Transverse colon (tissue), 3 donors: ENCODE results near the gene CD1B.

Experiments
- POLR2A ChIP-seq: fragments of 450-650 bp; IDR thresholded peaks from one replicate; pipeline ENCODE4 v1.6.1; 2016; ENCODE audit warnings: antibody characterized with exemption, mild to moderate bottlenecking, moderate library complexity
- TF ChIP-seq, protein P1 (sequence below), 5 experiments: fragments of 200-600 bp in 3 of 5; fragments of 450-650 bp in 2 of 5; sonication (generic) in 3 of 5; IDR thresholded peaks; 1 replicate in 2 of 5; 2 replicates in 3 of 5; pipeline ENCODE4 v1.5.1; 2016 to 2017; ENCODE audit warnings: antibody characterized with exemption in 5 of 5, inconsistent platforms in 3 of 5, mild to moderate bottlenecking in 2 of 5, moderate library complexity in 1 of 5

DNA sequence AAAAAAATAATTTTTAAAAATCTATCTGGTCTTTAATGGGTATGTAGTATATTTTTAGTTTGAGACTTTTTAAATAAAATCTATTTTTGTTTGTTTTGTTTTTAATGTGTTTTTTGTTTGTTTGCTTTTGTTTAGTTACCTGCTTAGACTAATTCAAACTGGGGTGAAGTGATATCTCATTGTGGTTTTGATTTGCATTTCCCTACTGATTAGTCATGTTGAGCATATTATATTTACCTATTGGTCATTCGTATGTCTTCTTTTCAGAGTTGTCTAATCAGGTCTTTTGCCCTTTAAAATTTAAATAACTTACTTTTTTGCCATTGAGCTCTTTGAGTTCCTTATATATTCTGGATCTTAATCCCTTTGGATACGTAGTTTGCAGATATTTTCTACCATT is 20.3 kb downstream of the CD1B start:
- TF ChIP-seq, protein P1, sequence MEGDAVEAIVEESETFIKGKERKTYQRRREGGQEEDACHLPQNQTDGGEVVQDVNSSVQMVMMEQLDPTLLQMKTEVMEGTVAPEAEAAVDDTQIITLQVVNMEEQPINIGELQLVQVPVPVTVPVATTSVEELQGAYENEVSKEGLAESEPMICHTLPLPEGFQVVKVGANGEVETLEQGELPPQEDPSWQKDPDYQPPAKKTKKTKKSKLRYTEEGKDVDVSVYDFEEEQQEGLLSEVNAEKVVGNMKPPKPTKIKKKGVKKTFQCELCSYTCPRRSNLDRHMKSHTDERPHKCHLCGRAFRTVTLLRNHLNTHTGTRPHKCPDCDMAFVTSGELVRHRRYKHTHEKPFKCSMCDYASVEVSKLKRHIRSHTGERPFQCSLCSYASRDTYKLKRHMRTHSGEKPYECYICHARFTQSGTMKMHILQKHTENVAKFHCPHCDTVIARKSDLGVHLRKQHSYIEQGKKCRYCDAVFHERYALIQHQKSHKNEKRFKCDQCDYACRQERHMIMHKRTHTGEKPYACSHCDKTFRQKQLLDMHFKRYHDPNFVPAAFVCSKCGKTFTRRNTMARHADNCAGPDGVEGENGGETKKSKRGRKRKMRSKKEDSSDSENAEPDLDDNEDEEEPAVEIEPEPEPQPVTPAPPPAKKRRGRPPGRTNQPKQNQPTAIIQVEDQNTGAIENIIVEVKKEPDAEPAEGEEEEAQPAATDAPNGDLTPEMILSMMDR (IDR thresholded peaks at IDR 0.05): no peak
- no peak for TF ChIP-seq POLR2A
